Measurements from ENCODE around the gene SLC35E1.

The SLC35E1 gene

GRCh38 chr19:16542910-16543472, 29.2 kb downstream of the SLC35E1 start:
- TF ChIP-seq EZH2 (optimal IDR thresholded peaks at IDR 0.05; ENCODE audit: low read depth, low read length) (no peak), EZH2phosphoT487 (IDR thresholded peaks at IDR 0.05; ENCODE audit: low read length) (no peak), CTCF (IDR thresholded peaks at IDR 0.05; ENCODE audit: low read length) (no peak)
- Histone ChIP-seq H3K9me3 (replicated peaks; ENCODE audit: insufficient read depth, low read length) (no peaks in the 10 kb centered on the region), H3K36me3 (replicated peaks; ENCODE audit: insufficient read depth, low read length) (0 out of 2 replicates have a peak, but pooled peaks cover 5% of the 10 kb centered on the region), H3K27me3 (replicated peaks; ENCODE audit: insufficient read depth, low read length) (no peaks in the 10 kb centered on the region), H3K4me3 (ENCODE audit: low read length) (peak overlapping the region; percentile 81), H3K4me1 (ENCODE audit: low read length) (peaks cover 10% of the 10 kb centered on the region), H3K27ac (ENCODE audit: low read length) (peak overlapping the region; percentile 69), H4K20me1 (ENCODE audit: insufficient read depth, low read length) (0 out of 2 replicates have a peak, but pooled peaks cover 3% of the 10 kb centered on the region), H2AFZ (ENCODE audit: low read length) (peak overlapping the region; percentile 47), H3F3A (ENCODE audit: insufficient read depth, low read length) (no peaks in the 10 kb centered on the region; the same call in 1 of the 2 replicates), H3K9me2 (replicated peaks; ENCODE audit: insufficient read depth, low read length) (no peaks in the 10 kb centered on the region), H3K79me2 (ENCODE audit: low read length) (peaks cover 67% of the 10 kb centered on the region), H3K4me2 (ENCODE audit: low read depth, low read length) (peak overlapping the region; percentile 60), H3K9ac (ENCODE audit: low read length) (peak overlapping the region; percentile 88)
- DNase-seq, result peak; percentile 15

GRCh38 chr19:16542045-16542909, 29.9 kb downstream of the SLC35E1 start, which contains the start of gene CHERP:
TSS of gene CHERP (minus strand) at chr19:16542437. CDS start at chr19:16542378, 59 bp downstream.
- H3K9ac ChIP-seq (ENCODE audit: low read length), result peak within 1 kb of the TSS; percentile 88
- peak within 1 kb of the TSS; percentile 57 for H2AFZ ChIP-seq (ENCODE audit: low read length)
- 0 out of 2 replicates have a peak, but pooled peaks cover 3% of the 10 kb centered on the region for H4K20me1 ChIP-seq (ENCODE audit: insufficient read depth, low read length)
- peaks cover 10% of the 10 kb centered on the region for H3K4me1 ChIP-seq (ENCODE audit: low read length)
- no peaks in the 10 kb centered on the region; the same call in 1 of the 2 replicates for H3F3A ChIP-seq (ENCODE audit: insufficient read depth, low read length)
- 0 out of 2 replicates have a peak, but pooled peaks cover 5% of the 10 kb centered on the region for H3K36me3 ChIP-seq (replicated peaks; ENCODE audit: insufficient read depth, low read length)
- peak within 1 kb of the TSS; percentile 81 for H3K4me3 ChIP-seq (ENCODE audit: low read length)
- H3K79me2 ChIP-seq (ENCODE audit: low read length), result peaks cover 74% of the 10 kb centered on the region
- DNase-seq, result peak; percentile 96
- no peaks in the 10 kb centered on the region for H3K9me2 ChIP-seq (replicated peaks; ENCODE audit: insufficient read depth, low read length)
- peak within 1 kb of the TSS; percentile 69 for H3K27ac ChIP-seq (ENCODE audit: low read length)
- H3K9me3 ChIP-seq (replicated peaks; ENCODE audit: insufficient read depth, low read length), result no peaks in the 10 kb centered on the region
- no peak for TF ChIP-seq EZH2 (optimal IDR thresholded peaks at IDR 0.05; ENCODE audit: low read depth, low read length)
- no peak for TF ChIP-seq CTCF (IDR thresholded peaks at IDR 0.05; ENCODE audit: low read length)
- TF ChIP-seq EZH2phosphoT487 (IDR thresholded peaks at IDR 0.05; ENCODE audit: low read length), result no peak
- H3K4me2 ChIP-seq (ENCODE audit: low read depth, low read length), result peak within 1 kb of the TSS; percentile 79
- H3K27me3 ChIP-seq (replicated peaks; ENCODE audit: insufficient read depth, low read length), result no peaks in the 10 kb centered on the region

GRCh38 chr19:16541526-16542044, 30.6 kb downstream of the SLC35E1 start:
- H3F3A ChIP-seq (ENCODE audit: insufficient read depth, low read length), result no peaks in the 10 kb centered on the region; the same call in 1 of the 2 replicates
- peak overlapping the region; percentile 81 for H3K4me3 ChIP-seq (ENCODE audit: low read length)
- H3K4me1 ChIP-seq (ENCODE audit: low read length), result peaks cover 10% of the 10 kb centered on the region
- H4K20me1 ChIP-seq (ENCODE audit: insufficient read depth, low read length), result 0 out of 2 replicates have a peak, but pooled peaks cover 4% of the 10 kb centered on the region
- H3K9ac ChIP-seq (ENCODE audit: low read length), result peak overlapping the region; percentile 88
- DNase-seq, result peak; percentile 44
- peaks cover 81% of the 10 kb centered on the region for H3K79me2 ChIP-seq (ENCODE audit: low read length)
- H3K36me3 ChIP-seq (replicated peaks; ENCODE audit: insufficient read depth, low read length), result 0 out of 2 replicates have a peak, but pooled peaks cover 5% of the 10 kb centered on the region
- H3K9me3 ChIP-seq (replicated peaks; ENCODE audit: insufficient read depth, low read length), result no peaks in the 10 kb centered on the region
- TF ChIP-seq EZH2phosphoT487 (IDR thresholded peaks at IDR 0.05; ENCODE audit: low read length) (no peak), EZH2 (optimal IDR thresholded peaks at IDR 0.05; ENCODE audit: low read depth, low read length) (no peak)
- H2AFZ ChIP-seq (ENCODE audit: low read length), result peak overlapping the region; percentile 57
- peak overlapping the region; percentile 79 for H3K4me2 ChIP-seq (ENCODE audit: low read depth, low read length)
- peak overlapping the region; percentile 47; the same call in 1 of the 2 replicates for H3K27ac ChIP-seq (ENCODE audit: low read length)
- no peaks in the 10 kb centered on the region for H3K9me2 ChIP-seq (replicated peaks; ENCODE audit: insufficient read depth, low read length)
- H3K27me3 ChIP-seq (replicated peaks; ENCODE audit: insufficient read depth, low read length), result no peaks in the 10 kb centered on the region

Measured in MM.1S (cell line).